GM19468 (cell line): ENCODE measurements around the gene TMC7.

ENCODE experiments used
- ATAC-seq: cut with Tn5 transposase; IDR thresholded peaks from one replicate; pipeline ENCODE4 v1.9.1; 2021; ENCODE audit warnings: mild to moderate bottlenecking, moderate library complexity, moderate number of reproducible peaks; ENCODE audit not compliant: unreplicated experiment; ENCODE audit errors: extremely low read depth

TMC7 gene

DNA sequence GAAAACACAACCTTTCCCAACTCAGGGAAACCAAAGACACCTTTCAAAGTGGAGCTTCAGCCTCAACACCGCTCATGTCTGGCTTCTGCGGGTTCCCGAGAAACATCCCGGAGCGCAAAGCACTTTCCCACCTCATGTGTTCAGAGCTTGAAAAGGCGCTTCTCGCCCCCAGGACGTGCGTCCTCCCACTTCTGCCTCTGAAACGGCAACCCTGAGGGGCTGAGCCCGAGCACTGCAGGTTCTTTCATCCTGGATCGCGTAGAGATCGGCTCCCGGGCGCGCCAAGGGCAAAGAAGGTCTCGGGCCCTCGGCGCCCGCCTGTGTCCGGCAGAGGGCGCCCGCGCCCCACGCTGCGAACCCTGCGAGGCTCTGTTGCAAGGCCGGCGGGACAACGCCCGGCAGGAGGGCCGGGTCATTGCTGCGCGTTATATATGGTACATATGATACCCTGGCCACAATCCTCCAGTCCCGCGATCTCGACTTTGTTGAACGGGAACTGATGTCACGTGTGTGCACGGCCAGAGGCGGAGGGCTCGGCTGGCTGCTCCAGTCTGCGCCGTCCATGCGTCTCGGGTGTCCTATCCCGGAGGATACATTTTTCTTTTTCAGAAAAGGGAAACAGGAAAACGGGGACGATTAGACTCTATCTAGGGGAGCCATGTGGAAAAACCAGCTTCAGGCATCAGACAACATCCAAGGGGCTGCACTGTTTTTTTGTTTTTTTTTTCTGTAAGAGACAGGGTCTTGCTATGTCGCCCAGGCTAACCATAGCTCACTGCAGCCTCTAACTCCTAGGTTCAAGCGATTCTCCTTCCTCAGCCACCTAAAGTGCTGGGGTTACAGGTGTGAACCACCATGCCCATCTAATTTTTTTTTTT is 102.8 kb downstream of the TMC7 start:
- peak; percentile 70 for ATAC-seq

DNA sequence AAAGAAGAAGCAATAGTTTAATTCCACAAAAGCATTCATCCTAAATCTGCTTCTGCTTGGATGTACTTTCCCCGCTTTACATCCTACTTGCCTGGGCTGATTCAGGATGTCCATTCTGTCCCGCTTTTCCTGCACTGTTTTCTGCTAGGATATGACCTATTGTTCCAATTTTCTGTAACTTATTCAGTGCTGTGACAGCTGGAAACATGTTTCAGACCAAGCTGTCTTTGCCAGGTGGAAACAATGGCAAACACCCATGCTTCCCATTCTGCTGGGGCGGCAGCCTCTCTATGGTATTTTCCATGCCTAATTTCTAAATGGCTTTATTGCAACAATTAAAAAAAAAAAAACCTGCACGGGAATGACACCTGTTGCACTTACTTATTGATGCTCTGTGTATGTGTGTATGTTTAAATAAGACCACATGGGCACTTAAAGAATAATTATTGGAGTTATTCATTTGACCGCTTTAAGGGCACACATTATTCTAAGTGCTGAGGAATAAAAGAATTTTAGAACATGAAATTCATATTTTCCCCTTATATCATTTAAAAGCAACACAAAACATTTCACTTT is 104.7 kb downstream of the TMC7 start:
- ATAC-seq = no peak

DNA sequence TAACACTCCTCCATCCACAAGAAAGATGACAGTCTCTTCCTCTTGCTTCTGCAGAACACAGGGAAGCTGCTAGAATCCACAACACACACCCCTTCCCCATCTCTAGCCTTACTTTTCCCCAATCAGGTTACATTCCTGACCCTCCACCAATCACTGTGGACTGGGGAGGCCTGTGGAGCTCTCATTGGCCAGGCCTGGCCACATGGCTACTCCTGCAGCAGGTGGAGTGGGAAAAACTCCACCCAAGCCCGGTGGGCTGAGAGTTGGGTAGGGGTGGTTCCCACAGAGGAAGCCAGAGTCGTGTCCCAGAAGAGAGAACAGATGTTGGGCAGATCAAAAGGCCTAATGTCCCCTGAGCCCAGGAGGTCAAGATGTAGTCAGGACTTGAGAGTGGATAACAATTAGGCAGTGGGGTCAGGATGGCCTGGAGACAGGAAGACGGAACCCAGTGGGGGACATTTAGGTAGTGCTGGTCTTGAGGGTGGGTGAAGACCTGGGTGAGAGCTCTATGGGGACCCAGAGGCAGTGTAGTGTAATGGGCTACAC is 105.7 kb downstream of the TMC7 start:
- ATAC-seq = no peak

DNA sequence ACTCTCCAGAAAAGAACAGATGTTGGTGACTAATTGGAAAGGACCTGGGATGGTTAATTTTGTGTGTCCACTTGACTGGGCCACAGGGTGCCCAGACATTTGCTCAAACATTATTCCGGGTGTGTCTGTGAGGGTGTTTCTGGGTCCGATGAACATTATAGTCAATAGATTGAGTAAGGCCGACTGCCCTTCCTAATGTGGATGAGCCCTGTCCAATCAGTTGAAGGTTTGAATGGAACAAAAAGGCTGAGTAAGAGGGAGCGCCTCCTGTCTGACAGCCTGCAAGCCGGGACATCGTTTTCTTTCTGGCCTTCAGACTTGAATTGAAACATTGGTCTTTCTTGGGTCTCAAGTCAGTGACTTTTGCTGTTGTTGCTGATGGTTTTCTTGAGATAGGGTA is 107.2 kb downstream of the TMC7 start:
- no peak for ATAC-seq

DNA sequence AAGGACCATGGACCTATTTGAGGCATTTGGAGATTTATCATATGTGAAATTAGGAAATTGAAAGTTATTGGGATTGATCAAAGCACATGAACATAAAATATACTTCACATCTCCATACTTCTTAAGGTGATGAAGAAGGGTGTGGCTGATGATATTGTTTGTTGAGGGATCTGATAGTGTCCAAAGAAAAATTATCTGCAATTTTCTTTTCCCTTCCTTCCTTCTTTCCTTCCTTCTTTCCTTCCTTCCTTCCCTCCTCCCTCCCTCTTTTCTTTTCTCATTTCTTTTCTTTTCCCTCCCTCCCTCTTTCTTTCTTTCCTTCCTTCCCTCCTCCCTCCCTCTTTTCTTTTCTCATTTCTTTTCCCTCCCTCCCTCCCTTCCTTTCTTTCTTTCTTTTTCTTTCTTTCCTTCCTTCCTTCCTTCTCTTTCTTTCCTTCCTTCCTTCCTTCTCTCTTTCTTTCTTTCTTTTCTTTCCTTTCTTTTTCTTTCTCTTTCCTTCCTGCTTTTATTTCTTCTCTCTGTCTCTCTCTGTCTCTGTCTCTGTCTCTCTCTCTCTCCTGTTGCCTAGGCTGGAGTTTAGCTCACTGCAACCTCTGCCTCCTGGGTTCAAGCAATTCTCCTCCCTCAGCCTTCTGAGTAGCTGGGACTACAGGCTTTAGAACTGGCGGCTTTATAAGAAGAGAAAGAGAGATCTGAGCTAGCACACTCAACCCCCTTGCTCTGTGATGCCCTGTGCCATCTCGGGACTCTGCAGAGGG is 109.1 kb downstream of the TMC7 start:
- ATAC-seq = no peak

DNA sequence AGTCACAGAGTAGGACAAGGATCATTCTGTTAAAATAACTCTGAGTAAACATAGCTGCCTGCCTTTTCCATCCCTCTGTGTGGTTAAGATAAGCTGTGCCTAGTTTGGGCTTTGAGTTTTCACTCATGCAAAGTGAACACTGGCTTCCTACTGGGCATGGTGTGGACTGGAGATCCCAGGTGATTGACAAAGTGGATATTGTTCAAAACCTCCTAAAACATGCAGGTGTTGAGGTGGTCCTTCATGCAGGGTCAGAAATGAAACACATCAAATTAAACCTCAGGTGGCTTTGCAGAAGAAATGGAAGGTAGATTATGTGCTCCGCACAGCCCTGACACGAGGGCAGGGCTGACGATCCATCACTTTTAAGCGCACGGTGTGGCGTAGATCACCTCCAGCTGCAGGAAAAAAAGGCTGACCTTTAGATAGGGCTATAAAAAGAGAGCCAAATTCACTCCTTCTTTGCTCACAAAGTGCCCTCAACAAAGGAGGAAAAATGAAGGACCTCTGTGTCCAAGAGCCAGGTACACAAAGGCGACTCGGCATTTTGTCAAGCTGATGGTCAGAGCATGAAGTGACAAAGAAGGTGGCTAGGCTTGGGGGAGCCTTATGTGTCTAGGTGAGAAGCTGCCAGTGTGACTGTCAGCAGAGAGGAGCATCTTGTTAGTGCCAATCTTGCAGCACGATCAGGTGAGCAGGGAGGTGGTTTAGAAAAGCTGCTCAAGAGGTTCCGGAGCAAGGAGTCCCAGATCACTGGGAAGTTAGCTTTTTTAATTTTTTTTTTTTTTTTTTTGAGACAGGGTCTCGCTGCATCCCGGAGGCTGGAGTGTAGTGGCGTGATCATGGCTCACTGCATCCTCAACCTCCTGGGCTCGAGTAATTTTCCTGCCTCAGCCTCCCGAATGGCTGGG is 110.2 kb downstream of the TMC7 start:
- ATAC-seq = no peak

DNA sequence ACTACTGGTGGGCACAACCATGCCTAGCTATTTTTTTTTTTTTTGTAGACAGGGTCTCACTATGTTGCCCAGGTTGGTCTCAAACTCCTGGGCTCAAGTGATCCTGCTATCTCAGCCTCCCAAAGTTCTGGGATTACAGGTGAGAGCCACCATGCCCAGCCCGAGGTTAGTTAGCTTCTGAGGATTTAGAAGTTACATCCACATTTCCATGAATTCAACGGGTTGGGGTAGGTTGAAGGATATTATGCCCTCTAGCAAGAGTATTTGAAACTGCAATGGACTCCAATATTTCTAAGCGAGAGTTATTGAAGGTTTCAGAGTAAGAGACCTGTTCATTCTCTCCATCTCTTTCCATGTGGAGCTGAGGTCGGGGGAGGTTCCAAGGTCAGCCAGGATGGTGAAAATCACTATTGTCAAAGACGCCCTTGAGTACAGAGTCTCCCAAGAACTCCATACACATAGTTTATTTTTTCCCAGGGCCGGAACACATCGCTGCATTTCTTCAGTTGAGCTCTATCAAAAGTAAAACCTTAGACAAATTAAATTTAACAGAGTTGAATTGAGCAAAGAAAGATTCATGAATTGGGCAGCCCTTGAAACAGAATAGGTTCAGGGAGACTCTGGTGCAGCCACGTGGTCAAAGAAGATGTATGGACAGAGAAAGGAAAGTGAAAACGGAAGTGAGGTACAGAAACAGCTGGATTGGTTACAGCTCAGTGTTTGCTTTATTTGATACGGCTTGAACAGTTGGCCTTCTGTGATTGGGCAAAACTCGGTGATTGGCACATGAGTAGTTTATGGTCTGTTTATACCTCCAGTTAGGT is 111.0 kb downstream of the TMC7 start:
- no peak for ATAC-seq

DNA sequence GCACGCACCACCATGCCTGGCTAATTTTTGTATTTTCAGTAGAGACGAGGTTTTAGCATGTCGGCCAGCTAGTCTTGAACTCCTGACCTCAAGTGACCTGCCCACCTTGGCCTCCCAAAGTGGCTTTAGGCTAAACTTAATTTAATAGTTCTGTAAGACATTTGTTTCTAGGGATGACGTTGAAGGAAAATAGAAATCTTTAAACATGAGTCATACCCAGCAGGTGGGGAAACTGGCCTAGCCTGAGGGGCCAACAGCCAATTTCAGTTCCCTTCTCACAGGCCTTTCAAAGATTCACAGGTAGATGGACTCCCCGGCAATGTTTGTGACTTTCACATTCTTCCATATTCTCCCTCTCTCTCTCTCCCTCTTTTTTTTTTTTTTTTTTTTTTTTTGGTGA is 111.9 kb downstream of the TMC7 start:
- ATAC-seq = no peak

DNA sequence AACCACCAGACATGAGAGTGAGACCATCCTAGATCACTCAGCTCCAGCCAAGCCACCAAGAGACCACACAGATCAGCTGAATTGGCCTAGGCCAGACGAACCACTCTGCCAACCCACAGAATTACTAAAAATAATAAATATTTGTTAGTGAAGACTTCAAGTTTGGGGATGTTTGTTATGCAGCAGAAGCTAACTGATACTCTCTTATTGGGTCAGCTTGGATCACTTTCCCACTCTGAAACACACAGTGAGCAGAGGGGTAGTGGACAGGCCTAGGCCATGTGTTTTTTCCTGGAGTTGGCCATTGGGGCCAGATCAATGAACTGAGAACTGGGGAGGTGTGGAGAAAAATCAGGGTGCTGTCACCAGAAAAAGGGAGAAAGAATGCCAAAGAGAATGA is 114.4 kb downstream of the TMC7 start:
- no peak for ATAC-seq

DNA sequence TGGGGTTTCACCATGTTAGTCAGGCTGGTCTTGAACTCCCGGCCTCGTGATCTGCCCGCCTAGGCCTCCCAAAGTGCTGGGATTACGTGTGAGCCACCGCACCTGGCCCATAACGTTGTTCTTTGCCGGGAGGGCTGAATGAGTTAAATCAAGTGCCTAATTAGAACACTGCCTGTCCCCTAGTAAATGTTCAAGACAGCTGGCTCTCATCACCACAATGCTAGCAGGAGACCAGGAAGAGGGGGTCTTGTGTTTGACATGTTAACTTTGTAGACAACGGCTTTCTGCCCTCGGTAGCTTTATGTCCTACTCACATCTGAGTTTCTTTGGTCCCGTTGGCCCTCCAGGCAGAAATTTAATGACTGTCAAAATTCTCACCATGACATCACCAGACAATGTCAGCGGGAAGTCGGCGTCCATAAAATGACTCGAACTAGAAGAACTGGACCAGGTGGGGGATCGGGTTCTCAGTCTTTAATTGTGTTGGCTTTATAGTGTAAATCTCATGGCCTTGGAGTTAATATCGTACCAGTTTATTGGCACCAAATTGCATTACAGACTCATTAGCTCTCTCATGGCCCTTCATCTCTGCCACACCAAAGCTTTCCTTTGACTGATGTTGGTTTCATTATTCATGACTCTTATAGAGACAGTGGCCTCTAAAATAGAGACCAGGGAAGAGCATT is 118.6 kb downstream of the TMC7 start:
- ATAC-seq = no peak

DNA sequence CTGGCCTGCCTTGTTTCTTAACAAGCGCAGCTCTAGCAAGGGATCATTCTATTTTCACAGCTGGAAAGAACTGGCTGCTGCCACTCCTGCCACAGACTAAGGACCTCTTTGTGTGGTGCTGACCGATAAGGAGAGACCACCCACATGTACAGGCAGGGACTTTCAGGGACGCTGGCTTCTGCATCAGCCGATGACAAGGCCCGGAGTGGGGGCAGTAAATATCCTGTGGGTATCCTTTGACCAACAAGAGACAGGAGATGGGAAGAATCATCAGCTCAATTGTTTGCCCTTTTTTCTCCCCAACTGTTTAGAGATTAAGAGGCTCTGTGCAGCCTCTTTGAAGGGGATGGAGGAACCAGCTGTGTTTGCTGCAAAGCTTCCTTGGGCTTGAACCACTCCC is 120.9 kb downstream of the TMC7 start:
- ATAC-seq = no peak

DNA sequence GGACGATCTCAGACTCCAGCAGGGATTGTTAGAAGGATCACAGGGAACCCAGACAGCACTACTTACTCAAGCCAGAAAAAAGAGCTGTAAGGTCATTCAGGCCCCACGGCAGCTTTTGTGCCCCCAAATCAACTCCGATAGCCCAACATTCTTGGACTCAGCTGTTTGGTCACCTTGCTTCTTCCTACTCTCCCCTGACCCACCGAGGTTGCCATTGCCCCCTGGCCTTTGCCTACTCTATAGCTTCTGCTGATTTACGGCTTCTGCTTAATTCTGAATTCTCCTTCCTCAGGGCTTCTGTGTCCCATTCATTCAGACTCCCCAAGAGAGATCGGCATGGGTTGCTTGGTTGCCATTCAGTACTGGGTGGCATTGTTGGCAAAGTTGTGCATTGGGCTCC is 121.4 kb downstream of the TMC7 start:
- ATAC-seq = no peak

DNA sequence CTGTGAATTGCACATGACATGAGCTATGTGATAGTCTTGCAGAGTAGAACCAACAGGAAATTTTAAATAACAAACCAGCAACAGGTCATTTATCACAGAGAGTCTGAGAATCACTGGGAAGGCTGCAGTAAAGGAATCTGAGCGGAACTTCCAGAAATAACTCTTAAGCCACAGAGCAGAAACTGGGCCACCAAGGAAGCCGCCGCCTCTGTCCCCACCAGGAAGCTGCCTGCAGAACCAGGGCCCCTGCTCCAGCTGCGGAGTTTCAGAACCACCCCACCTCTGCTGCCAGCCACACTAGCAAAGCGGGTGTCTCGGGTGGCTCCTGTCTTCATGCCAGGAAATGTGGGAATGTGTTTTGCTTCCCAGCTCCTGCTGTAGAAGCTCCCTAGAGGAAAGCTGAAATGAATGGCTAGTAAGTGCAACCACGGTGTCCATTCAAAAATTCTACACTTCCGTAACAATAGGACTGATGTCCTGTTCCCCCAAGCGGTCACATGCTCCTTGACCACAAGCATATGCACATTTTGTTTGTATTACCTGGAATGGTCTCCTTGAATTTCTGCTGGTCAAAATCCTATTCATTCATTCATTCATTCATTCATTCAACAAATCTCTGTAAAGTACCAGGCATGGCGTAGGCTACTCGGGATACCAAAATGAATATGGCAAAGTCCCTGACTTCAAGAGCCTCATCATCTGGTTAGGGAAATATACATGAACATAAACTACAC is 122.3 kb downstream of the TMC7 start:
- ATAC-seq = no peak

DNA sequence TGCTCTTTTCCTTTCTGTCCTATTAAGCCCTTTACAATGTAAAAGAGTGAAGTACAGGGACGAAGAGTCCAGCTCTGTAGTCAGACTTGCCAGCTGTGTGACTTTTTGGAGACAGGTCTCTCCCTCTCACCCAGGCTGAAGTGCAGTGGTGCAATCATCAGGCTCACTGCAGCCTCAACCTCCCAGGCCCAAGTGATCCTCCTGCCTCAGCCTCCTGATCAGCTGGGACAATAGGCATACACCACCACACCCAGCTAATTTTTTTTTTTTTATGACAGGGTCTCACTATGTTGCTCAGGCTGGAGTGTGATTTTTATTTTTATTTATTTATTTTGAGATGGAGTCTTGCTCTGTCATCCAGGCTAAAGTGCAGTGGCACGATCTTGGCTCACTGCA is 122.9 kb downstream of the TMC7 start:
- no peak for ATAC-seq

DNA sequence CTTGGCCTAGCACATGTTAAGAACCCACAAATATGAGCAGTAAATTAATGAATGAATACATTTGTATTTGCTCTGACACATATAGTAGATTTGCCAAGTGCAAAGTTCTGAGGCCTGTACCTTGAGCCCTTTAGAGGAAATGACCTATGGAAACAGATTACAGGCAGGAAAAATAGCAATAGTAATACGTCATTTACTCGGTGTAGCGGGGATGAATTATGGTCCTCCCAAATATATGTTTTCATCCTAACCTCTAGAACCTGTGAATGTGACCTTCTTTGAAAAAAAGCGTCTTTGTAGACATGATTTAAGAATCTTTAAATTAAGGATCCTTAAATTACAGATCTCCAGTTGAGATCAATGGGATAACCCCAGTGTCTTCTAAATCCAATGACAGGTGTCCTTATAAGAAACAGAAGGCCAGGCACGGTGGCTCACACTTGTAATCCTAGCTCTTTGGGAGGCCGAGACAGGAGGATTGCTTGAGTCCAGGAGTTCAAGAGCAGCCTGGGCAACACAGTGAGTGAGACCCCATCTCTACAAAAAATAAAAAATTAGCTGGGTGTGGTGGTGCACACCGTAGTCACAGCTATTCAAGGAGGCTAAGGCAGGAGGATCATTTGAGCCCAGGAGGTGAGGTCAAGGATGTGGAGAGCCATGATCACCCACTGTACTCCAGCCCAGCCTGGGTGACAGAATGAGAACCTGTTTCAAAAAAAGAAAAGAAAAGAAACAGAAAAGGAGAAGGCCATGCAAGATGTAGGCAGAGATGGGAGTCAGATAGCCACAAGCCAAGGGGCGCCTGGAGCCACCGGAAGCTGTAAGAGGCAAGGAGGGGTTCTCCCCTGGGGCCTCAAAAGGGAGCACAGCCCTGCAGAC is 124.9 kb downstream of the TMC7 start:
- ATAC-seq = no peak

DNA sequence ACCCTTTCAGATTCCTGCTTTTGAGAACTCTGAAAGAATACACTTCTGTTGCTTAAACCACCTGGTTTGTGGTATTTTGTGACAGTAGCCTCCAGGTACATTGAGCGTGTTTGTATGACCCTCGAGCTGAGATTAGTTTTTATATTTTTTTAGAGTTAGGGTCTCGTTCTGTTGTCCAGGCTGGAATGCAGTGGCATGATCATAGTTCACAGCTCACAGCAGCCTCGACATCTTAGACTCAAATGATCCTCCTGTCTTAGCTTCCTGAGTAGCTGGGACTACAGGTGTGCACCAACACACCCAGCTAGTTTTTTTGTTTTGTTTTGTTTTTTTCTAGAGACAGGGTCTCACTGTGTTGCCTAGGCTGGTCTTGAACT is 125.5 kb downstream of the TMC7 start:
- ATAC-seq = no peak
